Tibial artery (tissue), 4 donors: Measurements from ENCODE around the gene CEP104.
A peak's percentile ranks its signal among the peaks of the same experiment; 100 is the strongest.

Source experiments
- DNase-seq, 2 donors: peaks; one replicate each; pipeline ENCODE4 v3.0.0-alpha.2; 2019
- H3K27ac ChIP-seq, 2 donors: fragments of 200-600 bp; sonication (generic) in 1 of 2; 1 replicate in 1 of 2; 2 replicates in 1 of 2; pipeline ENCODE4 v1.5.1; 2018 to 2019; ENCODE audit warnings: mild to moderate bottlenecking in 1 of 2
- H3K27me3 ChIP-seq, 2 donors: fragments of 200-600 bp; sonication (generic) in 1 of 2; one replicate each; pipeline versions ENCODE4 v1.5.1 to v1.6.0; 2016 to 2019
- H3K36me3 ChIP-seq, 3 donors: fragments of 200-600 bp; sonication (generic) in 2 of 3; one replicate each; pipeline ENCODE4 v1.5.1; 2016 to 2019; ENCODE audit warnings: mild to moderate bottlenecking in 2 of 3
- H3K4me1 ChIP-seq, 4 donors: fragments of 200-600 bp; sonication (generic) in 2 of 4; 1 replicate in 3 of 4; 2 replicates in 1 of 4; pipeline ENCODE4 v1.5.1; 2016 to 2019
- H3K4me3 ChIP-seq, 2 donors: fragments of 200-600 bp; sonication (generic) in 1 of 2; 1 replicate in 1 of 2; 2 replicates in 1 of 2; pipeline ENCODE4 v1.5.1; 2018 to 2019; ENCODE audit warnings: mild to moderate bottlenecking in 2 of 2
- H3K9me3 ChIP-seq, 3 donors: fragments of 200-600 bp; sonication (generic) in 1 of 3; one replicate each; pipeline ENCODE4 v1.5.1; 2016 to 2019
- intact Hi-C: fragments of 100-400 bp; cut with DNase I; formaldehyde crosslinking; loops from one replicate; pipeline ENCODE4 v1.15.0; 2023; ENCODE audit warnings: low total_unique reads
- TF ChIP-seq, protein P1 (sequence below), 2 experiments: fragments of 200-600 bp in 1 of 2; fragments of 450-650 bp in 1 of 2; IDR thresholded peaks; one replicate each; pipeline ENCODE4 v1.5.1; 2017 to 2019; ENCODE audit warnings: antibody characterized with exemption in 2 of 2, mild to moderate bottlenecking in 1 of 2, moderate library complexity in 1 of 2

The CEP104 gene

GRCh38 chr1:3856923-3857790 lies at the start of gene CEP104, which contains the start of gene DFFB:
CEP104 (minus strand) TSS chr1:3857211; CDS start chr1:3852407, 4,804 bp downstream.
DFFB (plus strand) TSS chr1:3857476; CDS start chr1:3857604, 128 bp downstream.
- peak; percentile 85 to 91 for DNase-seq
- Histone ChIP-seq H3K36me3 (peaks cover 0 to 6% (median under 1%) of the 10 kb centered on the region in 3 donors), H3K27me3 (no peaks in the 10 kb centered on the region), H3K4me1 (peaks cover 0 to 24% (median 19%) of the 10 kb centered on the region in 4 donors), H3K9me3 (no peaks in the 10 kb centered on the region), H3K4me3 (peak within 1 kb of the TSS; percentile 84 to 92), H3K27ac (peak within 1 kb of the TSS; percentile 80 to 82)
- intact Hi-C loops = loop anchor here (5.0 kb wide), 1 partner anchor 40 kb away; no protein-coding TSS in a partner anchor
- TF ChIP-seq, protein P1, sequence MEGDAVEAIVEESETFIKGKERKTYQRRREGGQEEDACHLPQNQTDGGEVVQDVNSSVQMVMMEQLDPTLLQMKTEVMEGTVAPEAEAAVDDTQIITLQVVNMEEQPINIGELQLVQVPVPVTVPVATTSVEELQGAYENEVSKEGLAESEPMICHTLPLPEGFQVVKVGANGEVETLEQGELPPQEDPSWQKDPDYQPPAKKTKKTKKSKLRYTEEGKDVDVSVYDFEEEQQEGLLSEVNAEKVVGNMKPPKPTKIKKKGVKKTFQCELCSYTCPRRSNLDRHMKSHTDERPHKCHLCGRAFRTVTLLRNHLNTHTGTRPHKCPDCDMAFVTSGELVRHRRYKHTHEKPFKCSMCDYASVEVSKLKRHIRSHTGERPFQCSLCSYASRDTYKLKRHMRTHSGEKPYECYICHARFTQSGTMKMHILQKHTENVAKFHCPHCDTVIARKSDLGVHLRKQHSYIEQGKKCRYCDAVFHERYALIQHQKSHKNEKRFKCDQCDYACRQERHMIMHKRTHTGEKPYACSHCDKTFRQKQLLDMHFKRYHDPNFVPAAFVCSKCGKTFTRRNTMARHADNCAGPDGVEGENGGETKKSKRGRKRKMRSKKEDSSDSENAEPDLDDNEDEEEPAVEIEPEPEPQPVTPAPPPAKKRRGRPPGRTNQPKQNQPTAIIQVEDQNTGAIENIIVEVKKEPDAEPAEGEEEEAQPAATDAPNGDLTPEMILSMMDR (IDR thresholded peaks at IDR 0.05) = no peak

GRCh38 chr1:3906672-3907020 lies 49.6 kb upstream of the CEP104 start:
- TF ChIP-seq, protein P1 (IDR thresholded peaks at IDR 0.05) = no peak
- H3K27me3 ChIP-seq = peaks cover 0 to 32% of the 10 kb centered on the region in 2 donors
- no peak overlapping the region for H3K27ac ChIP-seq
- no peak for DNase-seq
- peaks cover 0 to 6% (median 2%) of the 10 kb centered on the region in 4 donors for H3K4me1 ChIP-seq
- no peaks in the 10 kb centered on the region for H3K36me3 ChIP-seq
- no peaks in the 10 kb centered on the region for H3K9me3 ChIP-seq
- intact Hi-C loops = no loop called here
- H3K4me3 ChIP-seq = no peak overlapping the region

DNA sequence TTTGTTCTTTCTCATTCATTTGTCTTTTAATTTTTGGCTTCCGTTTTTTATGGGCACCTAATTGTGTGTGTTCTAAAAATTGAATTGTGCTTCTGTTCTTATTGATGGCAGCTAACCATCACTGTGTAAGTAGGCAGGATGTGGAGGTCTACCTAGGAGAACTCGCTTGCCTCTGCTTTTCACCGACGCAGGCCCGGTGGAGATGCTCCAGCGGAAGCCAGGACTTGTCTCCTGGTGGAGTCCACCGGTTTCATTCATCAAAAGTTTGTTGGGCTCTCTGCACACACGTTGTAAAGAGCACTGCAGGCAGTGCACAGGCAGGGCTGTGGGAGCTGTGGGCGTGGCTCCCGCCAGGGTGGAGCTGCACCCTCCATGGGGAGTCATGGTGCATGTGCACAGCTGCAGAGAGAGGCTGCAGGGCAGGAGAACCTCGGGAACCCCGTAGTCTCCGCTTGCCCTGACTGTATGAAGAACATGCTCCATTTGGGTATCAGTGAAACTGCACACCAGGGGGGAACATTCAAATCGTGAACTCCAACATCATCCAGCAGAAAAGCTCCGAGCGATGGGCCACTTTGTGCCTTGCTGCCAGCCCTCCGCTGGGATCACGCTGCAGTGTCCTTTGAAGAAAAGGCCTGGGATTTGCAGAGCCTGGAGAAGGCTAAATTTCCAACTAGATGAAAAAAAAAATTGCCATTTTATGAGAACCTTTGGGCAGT lies 49.1 kb upstream of the CEP104 start:
- no peak for DNase-seq
- Histone ChIP-seq H3K27ac (no peak overlapping the region), H3K4me3 (no peak overlapping the region), H3K36me3 (no peaks in the 10 kb centered on the region), H3K27me3 (peaks cover 0 to 26% of the 10 kb centered on the region in 2 donors), H3K4me1 (peaks cover 0 to 5% (median 4%) of the 10 kb centered on the region in 4 donors), H3K9me3 (no peaks in the 10 kb centered on the region)
- intact Hi-C loops = no loop called here
- TF ChIP-seq, protein P1 (IDR thresholded peaks at IDR 0.05) = no peak

DNA sequence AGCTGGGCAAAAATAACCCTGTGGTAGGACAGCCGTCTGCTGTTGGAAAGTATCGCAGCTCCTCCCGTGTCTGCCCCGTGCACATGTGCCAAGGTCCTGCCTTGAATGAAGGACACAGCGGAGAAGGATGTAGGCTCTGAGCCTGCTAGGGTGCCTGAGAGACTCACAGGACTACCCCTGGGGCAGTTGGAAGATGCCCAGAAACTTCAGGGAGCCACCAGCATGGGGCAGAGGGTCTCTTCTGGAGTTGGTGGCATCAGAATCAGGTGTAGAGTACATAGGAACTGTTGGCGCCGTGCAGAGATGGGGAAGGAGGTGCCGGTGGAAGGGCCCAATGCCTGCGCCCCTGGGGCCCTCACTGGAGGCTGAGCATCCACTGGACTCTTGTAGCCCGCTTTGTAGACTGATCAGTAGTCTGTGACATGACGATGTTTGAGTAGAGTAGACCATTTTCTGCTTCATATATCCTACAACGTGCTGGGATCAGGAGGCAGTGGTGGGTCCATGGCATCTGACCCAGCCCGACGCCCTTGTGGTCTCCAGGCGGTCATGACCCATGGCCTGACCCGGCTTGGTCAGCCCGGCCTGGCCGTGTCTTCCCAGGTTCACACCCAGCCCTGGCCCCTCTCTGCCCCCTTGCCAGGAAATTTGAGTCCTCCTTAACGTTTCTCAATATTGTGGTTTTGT lies 48.4 kb upstream of the CEP104 start:
- H3K27me3 ChIP-seq = peaks cover 0 to 19% of the 10 kb centered on the region in 2 donors
- H3K36me3 ChIP-seq = no peaks in the 10 kb centered on the region
- intact Hi-C loops = no loop called here
- no peaks in the 10 kb centered on the region for H3K9me3 ChIP-seq
- H3K4me1 ChIP-seq = peaks cover 0 to 4% (median 0%) of the 10 kb centered on the region in 4 donors
- DNase-seq = no peak
- no peak overlapping the region for H3K27ac ChIP-seq
- TF ChIP-seq, protein P1 (IDR thresholded peaks at IDR 0.05) = no peak
- H3K4me3 ChIP-seq = no peak overlapping the region

DNA sequence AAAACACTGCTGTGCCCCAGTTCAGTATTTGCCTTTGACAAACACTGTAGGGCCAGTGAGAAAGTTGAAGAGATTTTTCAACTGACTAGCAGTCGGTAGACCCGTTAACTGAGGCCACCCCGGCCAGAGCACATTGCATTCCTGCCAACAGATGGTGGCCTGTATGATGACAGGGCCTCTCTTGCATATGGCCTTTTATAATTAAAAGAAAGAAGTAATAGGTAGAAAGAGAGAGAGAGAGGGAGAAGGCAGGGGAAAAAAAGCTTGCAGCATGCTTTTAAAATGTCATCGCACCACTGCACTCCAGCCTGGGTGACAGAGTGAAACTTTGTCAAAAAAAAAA lies 47.8 kb upstream of the CEP104 start:
- peaks cover 0 to 4% (median under 1%) of the 10 kb centered on the region in 4 donors for H3K4me1 ChIP-seq
- H3K9me3 ChIP-seq = no peaks in the 10 kb centered on the region
- no peak for DNase-seq
- H3K27ac ChIP-seq = no peak overlapping the region
- H3K36me3 ChIP-seq = no peaks in the 10 kb centered on the region
- intact Hi-C loops = no loop called here
- H3K27me3 ChIP-seq = peaks cover 0 to 13% of the 10 kb centered on the region in 2 donors
- TF ChIP-seq, protein P1 (IDR thresholded peaks at IDR 0.05) = no peak
- no peak overlapping the region for H3K4me3 ChIP-seq
